Measurements from ENCODE around the gene DNAJA1. TPM values are rescaled to one million over a fixed set of nuclear protein-coding genes. Genes with fewer than 3 reads are reported as not detected.
"Not testable (repeated sequence)": the region's sequence is repeated elsewhere in the genome, so short reads cannot be mapped to it uniquely, and the experiment has no call there.

The DNAJA1 gene
- total RNA-seq, 1 donor from 2014 or later = 180 TPM

GRCh38 chr9:32989660-32990059 lies 35.4 kb upstream of the DNAJA1 start:
- Histone ChIP-seq H4K20me1 (ENCODE audit: low read depth) (peaks cover 14% of the 10 kb centered on the region), H3F3A (ENCODE audit: low read depth) (no peaks in the 10 kb centered on the region), H3K27ac (no peak overlapping the region), H3K4me3 (no peak overlapping the region), H3K27me3 (no peaks in the 10 kb centered on the region), H3K4me1 (no peaks in the 10 kb centered on the region), H3K36me3 (peaks cover 5% of the 10 kb centered on the region), H2AFZ (replicated peaks) (no peak overlapping the region), H3K79me2 (ENCODE audit: low read depth) (peaks cover 32% of the 10 kb centered on the region), H3K9ac (no peak overlapping the region), H3K9me3 (ENCODE audit: low read depth) (no peaks in the 10 kb centered on the region), H3K4me2 (no peak overlapping the region)
- peaks cover 12% of the 10 kb centered on the region for H3K36me3 Mint-ChIP-seq
- no peaks in the 10 kb centered on the region for H3K9me3 Mint-ChIP-seq
- H3K27me3 Mint-ChIP-seq (ENCODE audit: insufficient read depth, low read depth) = peaks cover 2% of the 10 kb centered on the region
- H3K4me3 Mint-ChIP-seq = no peak overlapping the region
- no peak for TF ChIP-seq EZH2phosphoT487 (IDR thresholded peaks at IDR 0.05)
- TF ChIP-seq EZH2 (IDR thresholded peaks at IDR 0.05) = no peak
- TF ChIP-seq CTCF (IDR thresholded peaks at IDR 0.05) = no peak
- no peak overlapping the region for H3K27ac Mint-ChIP-seq
- H3K4me1 Mint-ChIP-seq = no peaks in the 10 kb centered on the region
- DNase-seq (ENCODE audit: low spot score) = no peak

- no peak overlapping the region for H3K27ac ChIP-seq
- no peak overlapping the region for H3K9ac ChIP-seq
- H3F3A ChIP-seq (ENCODE audit: low read depth) = no peaks in the 10 kb centered on the region
- peaks cover 30% of the 10 kb centered on the region for H4K20me1 ChIP-seq (ENCODE audit: low read depth)
- H3K36me3 ChIP-seq = peaks cover 5% of the 10 kb centered on the region
- H3K27me3 ChIP-seq = no peaks in the 10 kb centered on the region
- no peak overlapping the region for H3K27ac Mint-ChIP-seq
- DNase-seq (ENCODE audit: low spot score) = no peak
- H3K9me3 ChIP-seq (ENCODE audit: low read depth) = no peaks in the 10 kb centered on the region
- peaks cover 2% of the 10 kb centered on the region for H3K27me3 Mint-ChIP-seq (ENCODE audit: insufficient read depth, low read depth)
- H3K4me3 ChIP-seq = no peak overlapping the region
- H3K4me1 ChIP-seq = no peaks in the 10 kb centered on the region
- H3K9me3 Mint-ChIP-seq = no peaks in the 10 kb centered on the region
- H3K4me3 Mint-ChIP-seq = no peak overlapping the region
- H3K4me1 Mint-ChIP-seq = no peaks in the 10 kb centered on the region
- H2AFZ ChIP-seq (replicated peaks) = no peak overlapping the region
- H3K79me2 ChIP-seq (ENCODE audit: low read depth) = peaks cover 48% of the 10 kb centered on the region
- H3K36me3 Mint-ChIP-seq = peaks cover 8% of the 10 kb centered on the region
- no peak for TF ChIP-seq EZH2 (IDR thresholded peaks at IDR 0.05)
- no peak for TF ChIP-seq CTCF (IDR thresholded peaks at IDR 0.05)
- H3K4me2 ChIP-seq = no peak overlapping the region
Measured at GRCh38 chr9:32991897-32992594, 33.0 kb upstream of the DNAJA1 start.

- peaks cover 54% of the 10 kb centered on the region for H3K79me2 ChIP-seq (ENCODE audit: low read depth)
- H4K20me1 ChIP-seq (ENCODE audit: low read depth) = peaks cover 37% of the 10 kb centered on the region
Measured at GRCh38 chr9:32992595-32993238, 32.4 kb upstream of the DNAJA1 start.

GRCh38 chr9:33000682-33001055 lies 24.4 kb upstream of the DNAJA1 start:
- Histone ChIP-seq H2AFZ (replicated peaks) (peak overlapping the region; percentile 88), H3F3A (ENCODE audit: low read depth) (peaks cover 20% of the 10 kb centered on the region), H3K79me2 (ENCODE audit: low read depth) (peaks cover 48% of the 10 kb centered on the region), H3K9ac (peak overlapping the region; percentile 73), H4K20me1 (ENCODE audit: low read depth) (peaks cover 19% of the 10 kb centered on the region), H3K4me3 (peak overlapping the region; percentile 80), H3K4me2 (peak overlapping the region; percentile 77)
- not testable (repeated sequence) for H3K36me3 ChIP-seq; H3K27ac ChIP-seq; H3K9me3 Mint-ChIP-seq; H3K4me1 ChIP-seq; DNase-seq (ENCODE audit: low spot score); H3K27ac Mint-ChIP-seq; H3K36me3 Mint-ChIP-seq; H3K27me3 Mint-ChIP-seq (ENCODE audit: insufficient read depth, low read depth); H3K27me3 ChIP-seq; H3K9me3 ChIP-seq (ENCODE audit: low read depth)
- H3K4me3 Mint-ChIP-seq = peak overlapping the region; percentile 97
- peaks cover 15% of the 10 kb centered on the region for H3K4me1 Mint-ChIP-seq

More at GRCh38 chr9:32992595-32993238, 32.4 kb upstream of the DNAJA1 start:
- no peak overlapping the region for H2AFZ ChIP-seq (replicated peaks)
- H3K27ac ChIP-seq = no peak overlapping the region
- no peak overlapping the region for H3K4me2 ChIP-seq
- no peaks in the 10 kb centered on the region for H3K9me3 Mint-ChIP-seq
- H3K4me1 Mint-ChIP-seq = no peaks in the 10 kb centered on the region
- no peak overlapping the region for H3K4me3 ChIP-seq
- no peaks in the 10 kb centered on the region for H3F3A ChIP-seq (ENCODE audit: low read depth)
- TF ChIP-seq CTCF (IDR thresholded peaks at IDR 0.05) (no peak), EZH2phosphoT487 (IDR thresholded peaks at IDR 0.05) (no peak), EZH2 (IDR thresholded peaks at IDR 0.05) (no peak)
- H3K36me3 Mint-ChIP-seq = peaks cover 3% of the 10 kb centered on the region
- DNase-seq (ENCODE audit: low spot score) = no peak
- no peak overlapping the region for H3K27ac Mint-ChIP-seq
- peak overlapping the region; percentile 27 for H3K9ac ChIP-seq
- H3K4me3 Mint-ChIP-seq = no peak overlapping the region
- no peaks in the 10 kb centered on the region for H3K4me1 ChIP-seq
- H3K27me3 Mint-ChIP-seq (ENCODE audit: insufficient read depth, low read depth) = peaks cover 2% of the 10 kb centered on the region
- H3K27me3 ChIP-seq = no peaks in the 10 kb centered on the region
- H3K9me3 ChIP-seq (ENCODE audit: low read depth) = no peaks in the 10 kb centered on the region
- peaks cover 3% of the 10 kb centered on the region for H3K36me3 ChIP-seq

- DNase-seq (ENCODE audit: low spot score); H2AFZ ChIP-seq (replicated peaks); H3K4me1 Mint-ChIP-seq; H3K27me3 ChIP-seq; H3K4me1 ChIP-seq; H3K79me2 ChIP-seq (ENCODE audit: low read depth); H3K27ac ChIP-seq; H3K9ac ChIP-seq; H3K27ac Mint-ChIP-seq; H3K9me3 Mint-ChIP-seq; H3K36me3 ChIP-seq; H3K9me3 ChIP-seq (ENCODE audit: low read depth); H3K4me3 Mint-ChIP-seq; H3K27me3 Mint-ChIP-seq (ENCODE audit: insufficient read depth, low read depth); H3K4me3 ChIP-seq; H3K4me2 ChIP-seq; H3K36me3 Mint-ChIP-seq: not testable (repeated sequence)
- Histone ChIP-seq H3F3A (ENCODE audit: low read depth) (peaks cover 20% of the 10 kb centered on the region), H4K20me1 (ENCODE audit: low read depth) (peaks cover 15% of the 10 kb centered on the region)
Measured at GRCh38 chr9:33005335-33005734, 19.7 kb upstream of the DNAJA1 start.

Measured in neural progenitor cell (in vitro differentiated cells).